Tibial nerve (tissue), 4 donors: ENCODE results near the gene RLBP1. TPM values are rescaled to one million over a fixed set of nuclear protein-coding genes. Genes with fewer than 3 reads are reported as not detected.

Experiments used
- DNase-seq, 2 donors: peaks; one replicate each; pipeline ENCODE4 v3.0.0-alpha.2; 2019; ENCODE audit warnings: low spot score in 2 of 2
- H3K27ac ChIP-seq, 4 donors: fragments of 200-600 bp; sonication (generic) in 3 of 4; one replicate each; pipeline ENCODE4 v1.5.1; 2017 to 2019; ENCODE audit warnings: mild to moderate bottlenecking in 1 of 4
- H3K27me3 ChIP-seq, 2 donors: fragments of 200-600 bp; sonication (generic) in 1 of 2; one replicate each; pipeline versions ENCODE4 v1.5.1 to v1.6.0; 2017 to 2019
- H3K36me3 ChIP-seq, 3 donors: fragments of 200-600 bp; sonication (generic); one replicate each; pipeline ENCODE4 v1.5.1; 2018 to 2019
- H3K4me1 ChIP-seq, 4 donors: fragments of 200-600 bp; sonication (generic) in 3 of 4; one replicate each; pipeline ENCODE4 v1.5.1; 2017 to 2019
- H3K4me3 ChIP-seq, 4 donors: fragments of 200-600 bp; sonication (generic) in 3 of 4; one replicate each; pipeline ENCODE4 v1.5.1; 2017 to 2019; ENCODE audit warnings: mild to moderate bottlenecking in 1 of 4, moderate library complexity in 1 of 4
- H3K9me3 ChIP-seq, 4 donors: fragments of 200-600 bp; sonication (generic) in 3 of 4; one replicate each; pipeline ENCODE4 v1.5.1; 2017 to 2019
- EP300 ChIP-seq, 2 donors: sonication (generic); formaldehyde crosslinking; IDR thresholded peaks; one replicate each; pipeline ENCODE4 v1.6.1; 2017; ENCODE audit warnings: antibody characterized with exemption in 2 of 2, mild to moderate bottlenecking in 1 of 2
- POLR2A ChIP-seq, 2 donors: fragments of 450-650 bp; IDR thresholded peaks; one replicate each; pipeline ENCODE4 v1.6.1; 2017; ENCODE audit warnings: antibody characterized with exemption in 2 of 2, mild to moderate bottlenecking in 2 of 2, moderate library complexity in 2 of 2
- WGBS, 2 donors: methylation state at CpG; one replicate each; pipeline ENCODE4 v1.1.5; 2018; 5-methylcytosine and 5-hydroxymethylcytosine counted together
- total RNA-seq, 4 donors: library from RNA; depleted of rRNA; stranded (reverse); fragments of >200 nt; gene quantifications; one replicate each; pipeline ENCODE4 v1.1.0, GENCODE V29; 2016
- TF ChIP-seq, protein P1 (sequence below), 5 experiments: fragments of 200-600 bp in 3 of 5; fragments of 450-650 bp in 2 of 5; sonication (generic) in 3 of 5; IDR thresholded peaks; one replicate each; pipeline ENCODE4 v1.5.1; 2016 to 2019; ENCODE audit warnings: antibody characterized with exemption in 5 of 5, mild to moderate bottlenecking in 3 of 5, moderate library complexity in 2 of 5

RLBP1 gene
- total RNA-seq, 4 donors from 2014 or later, result not detected

DNA sequence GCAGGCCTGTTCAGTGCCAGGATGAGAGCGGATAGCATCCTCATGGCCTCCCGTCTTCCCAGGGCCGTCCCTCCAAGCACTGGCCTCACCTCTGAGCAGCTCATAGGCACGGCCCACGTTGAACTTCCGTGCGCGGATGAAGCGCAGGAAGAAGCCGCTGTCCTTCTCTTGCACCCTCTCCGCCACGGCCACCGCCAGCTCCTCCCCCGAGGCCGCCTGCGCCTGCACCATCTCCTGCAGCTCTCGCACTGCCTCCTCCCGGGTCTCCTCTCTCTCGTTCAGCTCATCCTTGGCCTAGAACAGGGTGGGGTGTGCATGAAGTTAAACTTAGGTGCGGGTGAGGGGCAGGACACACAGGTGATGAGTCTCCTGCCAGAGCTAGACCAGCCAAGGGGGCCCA is 4.3 kb downstream of the RLBP1 start:
- Histone ChIP-seq H3K27ac (no peak overlapping the region), H3K4me3 (no peak overlapping the region), H3K4me1 (no peaks in the 10 kb centered on the region), H3K36me3 (no peaks in the 10 kb centered on the region), H3K27me3 (no peaks in the 10 kb centered on the region), H3K9me3 (no peaks in the 10 kb centered on the region)
- TF ChIP-seq EP300 (IDR thresholded peaks at IDR 0.05), result no peak
- TF ChIP-seq POLR2A (IDR thresholded peaks at IDR 0.05), result no peak
- TF ChIP-seq, protein P1, sequence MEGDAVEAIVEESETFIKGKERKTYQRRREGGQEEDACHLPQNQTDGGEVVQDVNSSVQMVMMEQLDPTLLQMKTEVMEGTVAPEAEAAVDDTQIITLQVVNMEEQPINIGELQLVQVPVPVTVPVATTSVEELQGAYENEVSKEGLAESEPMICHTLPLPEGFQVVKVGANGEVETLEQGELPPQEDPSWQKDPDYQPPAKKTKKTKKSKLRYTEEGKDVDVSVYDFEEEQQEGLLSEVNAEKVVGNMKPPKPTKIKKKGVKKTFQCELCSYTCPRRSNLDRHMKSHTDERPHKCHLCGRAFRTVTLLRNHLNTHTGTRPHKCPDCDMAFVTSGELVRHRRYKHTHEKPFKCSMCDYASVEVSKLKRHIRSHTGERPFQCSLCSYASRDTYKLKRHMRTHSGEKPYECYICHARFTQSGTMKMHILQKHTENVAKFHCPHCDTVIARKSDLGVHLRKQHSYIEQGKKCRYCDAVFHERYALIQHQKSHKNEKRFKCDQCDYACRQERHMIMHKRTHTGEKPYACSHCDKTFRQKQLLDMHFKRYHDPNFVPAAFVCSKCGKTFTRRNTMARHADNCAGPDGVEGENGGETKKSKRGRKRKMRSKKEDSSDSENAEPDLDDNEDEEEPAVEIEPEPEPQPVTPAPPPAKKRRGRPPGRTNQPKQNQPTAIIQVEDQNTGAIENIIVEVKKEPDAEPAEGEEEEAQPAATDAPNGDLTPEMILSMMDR (IDR thresholded peaks at IDR 0.05), result no peak
- 91 to 92% methylated on average over 20 of the region's 20 CpGs for WGBS, 2 donors
- DNase-seq, result no peak

DNA sequence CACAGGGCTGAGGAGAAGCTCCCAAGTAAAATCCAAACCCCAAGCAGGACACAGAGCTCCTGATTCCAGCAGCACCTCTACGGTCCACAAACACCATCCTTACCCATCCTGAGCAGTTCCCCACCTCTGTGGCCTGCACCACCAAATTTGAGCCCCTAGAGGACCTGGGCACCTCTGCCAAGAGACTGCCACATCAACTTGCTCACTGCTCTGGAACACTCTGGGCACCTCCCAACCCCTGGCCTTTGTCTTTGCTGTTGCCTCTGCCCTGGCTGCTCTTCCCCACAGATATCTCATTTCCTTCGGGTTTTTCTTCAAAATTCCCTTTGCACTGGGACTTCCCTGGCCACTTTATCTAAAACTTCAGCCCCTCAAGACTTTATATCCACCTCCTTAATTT is 5.8 kb downstream of the RLBP1 start:
- no peaks in the 10 kb centered on the region for H3K27me3 ChIP-seq
- no peaks in the 10 kb centered on the region for H3K36me3 ChIP-seq
- H3K4me3 ChIP-seq, result no peak overlapping the region
- 84 to 86% methylated on average over 2 of the region's 2 CpGs for WGBS, 2 donors
- no peaks in the 10 kb centered on the region for H3K4me1 ChIP-seq
- no peaks in the 10 kb centered on the region for H3K9me3 ChIP-seq
- no peak overlapping the region for H3K27ac ChIP-seq
- DNase-seq, result no peak
- no peak for TF ChIP-seq EP300 (IDR thresholded peaks at IDR 0.05)
- no peak for TF ChIP-seq POLR2A (IDR thresholded peaks at IDR 0.05)
- TF ChIP-seq, protein P1 (IDR thresholded peaks at IDR 0.05), result no peak

DNA sequence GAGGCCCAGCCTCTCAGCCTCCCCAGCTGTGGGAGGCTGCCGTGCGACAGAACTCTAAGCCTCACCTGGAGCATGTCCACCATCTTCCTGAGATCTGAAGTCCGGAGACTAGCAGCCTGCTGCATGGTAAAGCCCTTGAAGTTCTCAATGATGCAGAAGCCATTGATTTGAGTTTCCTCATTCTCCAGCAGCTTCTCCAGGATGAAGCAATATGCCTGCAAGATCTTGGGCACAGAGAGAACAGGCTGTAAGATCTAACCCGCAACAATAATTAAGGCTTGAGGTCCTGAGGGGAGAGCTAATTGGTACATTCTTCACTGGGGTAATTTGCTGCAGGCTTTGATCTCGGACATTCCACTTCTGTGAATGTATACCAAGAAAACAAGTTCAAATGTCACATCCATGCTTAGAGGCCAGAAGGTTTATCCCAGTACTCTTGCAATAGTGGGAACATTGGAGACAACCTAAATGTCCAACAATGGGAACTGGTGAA is 9.7 kb downstream of the RLBP1 start:
- no peaks in the 10 kb centered on the region for H3K27me3 ChIP-seq
- H3K9me3 ChIP-seq, result no peaks in the 10 kb centered on the region
- TF ChIP-seq EP300 (IDR thresholded peaks at IDR 0.05) (no peak), POLR2A (IDR thresholded peaks at IDR 0.05) (no peak)
- TF ChIP-seq, protein P1 (IDR thresholded peaks at IDR 0.05), result no peak
- no peak overlapping the region for H3K27ac ChIP-seq
- no peak for DNase-seq
- no peak overlapping the region for H3K4me3 ChIP-seq
- H3K36me3 ChIP-seq, result no peaks in the 10 kb centered on the region
- 72 to 75% methylated on average over 5 of the region's 5 CpGs for WGBS, 2 donors
- peaks cover 0 to 6% (median 0%) of the 10 kb centered on the region in 4 donors for H3K4me1 ChIP-seq

DNA sequence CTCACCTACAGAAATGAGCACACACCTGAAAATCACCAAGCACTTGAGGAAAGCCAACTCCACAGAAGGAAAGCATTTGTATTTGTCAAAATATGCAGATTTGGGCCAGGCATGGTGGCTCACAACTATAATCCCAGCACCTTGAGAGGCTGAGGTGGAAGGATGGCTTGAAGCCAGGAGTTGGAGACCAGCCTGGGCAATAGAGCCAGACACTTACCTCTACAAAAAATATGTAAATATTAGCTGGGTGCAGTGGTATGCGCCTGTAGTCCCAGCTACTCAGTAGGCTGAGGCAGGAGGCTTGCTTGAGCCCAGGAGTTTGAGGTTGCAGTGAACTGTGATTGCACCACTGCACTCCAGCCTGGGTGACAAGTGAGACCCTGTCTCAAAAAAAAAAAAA is 12.3 kb downstream of the RLBP1 start:
- no peak for DNase-seq
- no peaks in the 10 kb centered on the region for H3K27me3 ChIP-seq
- TF ChIP-seq, protein P1 (IDR thresholded peaks at IDR 0.05), result no peak
- TF ChIP-seq POLR2A (IDR thresholded peaks at IDR 0.05), result no peak
- TF ChIP-seq EP300 (IDR thresholded peaks at IDR 0.05), result no peak
- peaks cover 0 to 8% (median 0%) of the 10 kb centered on the region in 4 donors for H3K4me1 ChIP-seq
- no peak overlapping the region for H3K27ac ChIP-seq
- H3K9me3 ChIP-seq, result no peaks in the 10 kb centered on the region
- H3K36me3 ChIP-seq, result no peaks in the 10 kb centered on the region
- WGBS, 2 donors, result 81 to 86% methylated on average over 1 of the region's 1 CpG
- H3K4me3 ChIP-seq, result no peak overlapping the region

DNA sequence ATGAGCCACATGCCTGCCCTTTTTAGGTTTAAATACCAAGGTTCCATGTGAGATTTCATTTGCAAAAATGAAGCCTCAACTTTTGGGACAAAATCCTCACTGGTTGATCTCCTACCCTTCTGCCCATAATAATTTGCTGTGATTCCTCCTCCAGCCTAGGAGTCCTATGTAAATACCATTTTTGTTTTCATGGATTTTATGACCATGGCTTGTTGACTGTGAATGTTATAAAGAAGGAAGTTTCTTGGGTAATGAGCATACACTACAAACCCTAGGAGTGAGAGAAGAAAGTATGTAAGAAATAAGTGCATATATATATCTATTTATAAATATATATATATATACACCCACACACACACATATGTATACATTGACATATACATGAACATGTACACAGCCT is 13.1 kb downstream of the RLBP1 start:
- Histone ChIP-seq H3K27me3 (no peaks in the 10 kb centered on the region), H3K4me1 (peaks cover 0 to 8% (median 0%) of the 10 kb centered on the region in 4 donors), H3K27ac (no peak overlapping the region), H3K9me3 (no peaks in the 10 kb centered on the region), H3K36me3 (no peaks in the 10 kb centered on the region), H3K4me3 (no peak overlapping the region)
- TF ChIP-seq, protein P1 (IDR thresholded peaks at IDR 0.05), result no peak
- TF ChIP-seq POLR2A (IDR thresholded peaks at IDR 0.05), result no peak
- TF ChIP-seq EP300 (IDR thresholded peaks at IDR 0.05), result no peak
- DNase-seq, result no peak
